Caco-2 (cell line): ENCODE data around the gene HELZ. TPM values are rescaled to one million over a fixed set of nuclear protein-coding genes. Genes with fewer than 3 reads are reported as not detected.

ENCODE experiments used
- BruUV-seq: library from RNA; stranded (reverse); fragments of 400-500 nt; replicated peaks from 2 replicates; lab custom pipeline; 2021; lab: Mats Ljungman, UMichigan
- CTCF ChIA-PET: fragments of 300-600 bp; sonication (Branson Sonifier 250); formaldehyde crosslinking; loops from one replicate; lab custom pipeline; 2022; ENCODE audit warnings: antibody characterized with exemption; lab: Charles Lee
- POLR2A ChIA-PET: fragments of 300-600 bp; sonication (Branson Sonifier 250); formaldehyde crosslinking; loops from one replicate; lab custom pipeline; 2022; ENCODE audit warnings: antibody characterized with exemption; lab: Charles Lee
- DNase-seq, 2 experiments: peaks; one replicate each; pipeline versions ENCODE4 v3.0.0 to v3.0.0-alpha.2; 2020 to 2022
- H3K27me3 ChIP-seq: replicated peaks from 2 replicates; pipeline ENCODE4 v1.6.0; 2011; ENCODE audit warnings: low read length; ENCODE audit not compliant: control insufficient read depth, insufficient read depth
- H3K36me3 ChIP-seq: 2 replicates; pipeline ENCODE4 v1.5.1; 2011; ENCODE audit warnings: low read length; ENCODE audit not compliant: control insufficient read depth, insufficient read depth
- H3K4me1 ChIP-seq: fragments of 250-450 bp; sonication (Bioruptor Pico); 2 replicates; pipeline ENCODE4 v1.5.1; 2020; ENCODE audit warnings: mild to moderate bottlenecking
- H3K4me3 ChIP-seq: 2 replicates; pipeline ENCODE4 v1.5.1; 2011; ENCODE audit warnings: low read depth, mild to moderate bottlenecking, control low read depth, low read length
- H3K9me3 ChIP-seq: fragments of 250-450 bp; sonication (Bioruptor Pico); 2 replicates; pipeline ENCODE4 v1.5.1; 2020; ENCODE audit warnings: mild to moderate bottlenecking, moderate library complexity
- H3K27ac Mint-ChIP-seq: one replicate; pipeline ENCODE4 v1.8.0; 2022; ENCODE audit warnings: mixed read lengths; ENCODE audit not compliant: unreplicated experiment
- H3K27me3 Mint-ChIP-seq: one replicate; pipeline ENCODE4 v1.8.0; 2022; ENCODE audit warnings: mixed read lengths; ENCODE audit not compliant: insufficient read depth, unreplicated experiment
- H3K36me3 Mint-ChIP-seq: one replicate; pipeline ENCODE4 v1.8.0; 2022; ENCODE audit warnings: mild to moderate bottlenecking, mixed read lengths; ENCODE audit not compliant: insufficient read depth, unreplicated experiment
- H3K4me1 Mint-ChIP-seq: one replicate; pipeline ENCODE4 v1.8.0; 2022; ENCODE audit warnings: low read depth, mixed read lengths; ENCODE audit not compliant: unreplicated experiment
- H3K4me3 Mint-ChIP-seq: one replicate; pipeline ENCODE4 v1.8.0; 2022; ENCODE audit warnings: mild to moderate bottlenecking, moderate library complexity, mixed read lengths; ENCODE audit not compliant: unreplicated experiment
- H3K9me3 Mint-ChIP-seq: one replicate; pipeline ENCODE4 v1.8.0; 2022; ENCODE audit warnings: mixed read lengths; ENCODE audit not compliant: unreplicated experiment
- intact Hi-C: fragments of 100-400 bp; cut with micrococcal nuclease; formaldehyde crosslinking; loops from one replicate; pipeline ENCODE4 v1.10.0; 2022; ENCODE audit not compliant: unreplicated experiment
- total RNA-seq: library from RNA; stranded (reverse); gene quantifications from 2 replicates; pipeline ENCODE4 v1.2.3, GENCODE V29; 2022
- TF ChIP-seq, protein P1 (sequence below), 2 experiments: fragments of 200-600 bp in 1 of 2; IDR thresholded peaks; 1 replicate in 1 of 2; 2 replicates in 1 of 2; pipeline versions ENCODE4 v1.5.1 to v1.8.0; 2011 to 2022; ENCODE audit warnings: antibody characterized with exemption in 1 of 2, control low read depth in 1 of 2, inconsistent platforms in 1 of 2, low read depth in 1 of 2, low read length in 1 of 2, mild to moderate bottlenecking in 1 of 2, moderate library complexity in 1 of 2; ENCODE audit not compliant: insufficient read depth in 1 of 2, severe bottlenecking in 1 of 2, unreplicated experiment in 1 of 2

Gene HELZ
- total RNA-seq, 1 experiment from 2014 or later: 63.8 TPM

DNA sequence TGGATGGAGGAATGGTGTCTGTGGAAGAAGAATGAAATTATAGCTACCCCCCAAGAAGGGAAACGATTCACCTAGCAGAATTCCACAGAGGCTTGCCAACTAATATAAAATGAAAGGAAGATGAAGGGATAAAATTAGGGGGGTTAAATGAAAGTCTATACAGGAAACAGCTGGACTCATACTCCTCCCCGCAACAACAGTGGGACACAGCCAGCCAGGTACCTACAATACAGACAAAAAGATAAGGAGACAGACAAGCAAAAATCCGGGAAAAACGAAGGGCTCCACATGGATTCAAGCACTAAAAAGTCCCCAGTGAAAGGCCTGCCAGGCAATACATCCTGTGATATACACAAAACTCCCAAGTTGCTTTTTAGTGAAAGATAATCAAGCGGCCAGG lies 152.7 kb downstream of the HELZ start:
- no peak overlapping the region for H3K4me3 ChIP-seq
- no peak for DNase-seq
- POLR2A ChIA-PET: no interaction called here
- Mint-ChIP-seq H3K4me1 (peaks cover 6% of the 10 kb centered on the region), H3K9me3 (no peaks in the 10 kb centered on the region), H3K4me3 (no peak overlapping the region), H3K36me3 (peaks cover 50% of the 10 kb centered on the region), H3K27ac (no peak overlapping the region), H3K27me3 (no peaks in the 10 kb centered on the region)
- H3K36me3 ChIP-seq: no peaks in the 10 kb centered on the region
- H3K27me3 ChIP-seq: no peaks in the 10 kb centered on the region
- intact Hi-C loops: no loop called here
- CTCF ChIA-PET: no interaction called here
- no peaks in the 10 kb centered on the region for H3K9me3 ChIP-seq
- TF ChIP-seq, protein P1, sequence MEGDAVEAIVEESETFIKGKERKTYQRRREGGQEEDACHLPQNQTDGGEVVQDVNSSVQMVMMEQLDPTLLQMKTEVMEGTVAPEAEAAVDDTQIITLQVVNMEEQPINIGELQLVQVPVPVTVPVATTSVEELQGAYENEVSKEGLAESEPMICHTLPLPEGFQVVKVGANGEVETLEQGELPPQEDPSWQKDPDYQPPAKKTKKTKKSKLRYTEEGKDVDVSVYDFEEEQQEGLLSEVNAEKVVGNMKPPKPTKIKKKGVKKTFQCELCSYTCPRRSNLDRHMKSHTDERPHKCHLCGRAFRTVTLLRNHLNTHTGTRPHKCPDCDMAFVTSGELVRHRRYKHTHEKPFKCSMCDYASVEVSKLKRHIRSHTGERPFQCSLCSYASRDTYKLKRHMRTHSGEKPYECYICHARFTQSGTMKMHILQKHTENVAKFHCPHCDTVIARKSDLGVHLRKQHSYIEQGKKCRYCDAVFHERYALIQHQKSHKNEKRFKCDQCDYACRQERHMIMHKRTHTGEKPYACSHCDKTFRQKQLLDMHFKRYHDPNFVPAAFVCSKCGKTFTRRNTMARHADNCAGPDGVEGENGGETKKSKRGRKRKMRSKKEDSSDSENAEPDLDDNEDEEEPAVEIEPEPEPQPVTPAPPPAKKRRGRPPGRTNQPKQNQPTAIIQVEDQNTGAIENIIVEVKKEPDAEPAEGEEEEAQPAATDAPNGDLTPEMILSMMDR (IDR thresholded peaks at IDR 0.05; ENCODE audit: insufficient read depth in 1 of 2, low read depth in 1 of 2, low read length in 1 of 2, severe bottlenecking in 1 of 2, unreplicated experiment in 1 of 2): no peak
- no TSS peak for BruUV-seq
- peaks cover 5% of the 10 kb centered on the region for H3K4me1 ChIP-seq

DNA sequence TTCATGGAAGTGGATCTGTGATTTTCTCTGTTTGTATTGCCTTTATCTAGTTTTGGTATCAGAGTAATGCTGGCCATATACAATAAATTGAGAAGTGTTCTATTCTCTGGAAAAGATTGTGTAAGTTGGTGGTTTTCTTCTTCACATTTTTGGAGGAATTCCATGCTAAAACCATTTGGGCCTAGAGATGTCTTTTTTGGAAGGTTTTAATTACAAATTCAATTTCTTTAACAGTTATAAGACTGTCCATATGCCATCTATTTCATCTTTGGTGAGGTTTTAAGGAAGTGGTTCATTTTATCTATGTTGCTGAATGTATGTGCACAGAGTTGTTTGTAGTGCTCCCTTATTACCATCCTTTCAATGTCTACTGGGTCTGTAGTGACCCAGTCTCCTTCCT lies 154.7 kb downstream of the HELZ start:
- no peak for DNase-seq
- no peak overlapping the region for H3K4me3 ChIP-seq
- Mint-ChIP-seq H3K36me3 (peaks cover 48% of the 10 kb centered on the region), H3K27me3 (no peaks in the 10 kb centered on the region), H3K4me3 (no peak overlapping the region), H3K4me1 (peaks cover under 1% of the 10 kb centered on the region), H3K27ac (no peak overlapping the region), H3K9me3 (no peaks in the 10 kb centered on the region)
- no peaks in the 10 kb centered on the region for H3K36me3 ChIP-seq
- no peaks in the 10 kb centered on the region for H3K4me1 ChIP-seq
- TF ChIP-seq, protein P1 (IDR thresholded peaks at IDR 0.05; ENCODE audit: insufficient read depth in 1 of 2, low read depth in 1 of 2, low read length in 1 of 2, severe bottlenecking in 1 of 2, unreplicated experiment in 1 of 2): no peak
- H3K27me3 ChIP-seq: no peaks in the 10 kb centered on the region
- intact Hi-C loops: no loop called here
- ChIA-PET CTCF (no interaction called here), POLR2A (no interaction called here)
- no TSS peak for BruUV-seq
- H3K9me3 ChIP-seq: no peaks in the 10 kb centered on the region

DNA sequence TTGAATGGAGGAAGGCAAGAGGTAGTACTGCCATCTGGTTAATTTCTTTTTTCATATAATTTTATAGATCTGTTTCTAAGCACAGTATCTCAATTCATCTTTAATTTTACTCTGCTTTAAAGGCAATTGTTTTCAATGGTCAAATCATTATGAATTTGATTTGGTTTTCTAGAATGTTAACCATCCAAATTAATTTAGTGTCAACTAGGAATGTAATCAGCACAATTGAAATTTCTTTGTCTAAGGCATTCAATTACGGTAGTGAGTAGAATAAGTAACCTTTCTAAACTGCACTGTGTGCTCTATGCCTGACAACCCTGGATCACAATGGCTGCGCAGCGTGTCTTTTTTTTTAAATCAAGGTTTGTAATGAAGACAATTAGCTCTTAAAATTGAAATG lies 156.4 kb downstream of the HELZ start:
- no peak overlapping the region for H3K4me3 Mint-ChIP-seq
- Histone ChIP-seq H3K9me3 (no peaks in the 10 kb centered on the region), H3K36me3 (no peaks in the 10 kb centered on the region), H3K27me3 (no peaks in the 10 kb centered on the region), H3K4me3 (no peak overlapping the region), H3K4me1 (no peaks in the 10 kb centered on the region)
- no peaks in the 10 kb centered on the region for H3K27me3 Mint-ChIP-seq
- intact Hi-C loops: loop anchor here (10.0 kb wide), 1 partner anchor 374 kb away; no protein-coding TSS in a partner anchor
- peaks cover 47% of the 10 kb centered on the region for H3K36me3 Mint-ChIP-seq
- no TSS peak for BruUV-seq
- H3K9me3 Mint-ChIP-seq: no peaks in the 10 kb centered on the region
- no peak overlapping the region for H3K27ac Mint-ChIP-seq
- DNase-seq: no peak
- POLR2A ChIA-PET: no interaction called here
- no peaks in the 10 kb centered on the region for H3K4me1 Mint-ChIP-seq
- TF ChIP-seq, protein P1 (IDR thresholded peaks at IDR 0.05; ENCODE audit: insufficient read depth in 1 of 2, low read depth in 1 of 2, low read length in 1 of 2, severe bottlenecking in 1 of 2, unreplicated experiment in 1 of 2): no peak
- CTCF ChIA-PET: no interaction called here
